HG02678 (cell line): Measurements from ENCODE around the gene SLC43A3.
A peak's percentile ranks its signal among the peaks of the same experiment; 100 is the strongest.

Source experiments
- ATAC-seq: cut with Tn5 transposase; IDR thresholded peaks from one replicate; pipeline ENCODE4 v1.9.1; 2021; ENCODE audit warnings: mild to moderate bottlenecking, moderate library complexity; ENCODE audit not compliant: unreplicated experiment

Gene SLC43A3

GRCh38 chr11:57430952-57431351, 4.0 kb upstream of the SLC43A3 start:
- ATAC-seq = no peak

DNA sequence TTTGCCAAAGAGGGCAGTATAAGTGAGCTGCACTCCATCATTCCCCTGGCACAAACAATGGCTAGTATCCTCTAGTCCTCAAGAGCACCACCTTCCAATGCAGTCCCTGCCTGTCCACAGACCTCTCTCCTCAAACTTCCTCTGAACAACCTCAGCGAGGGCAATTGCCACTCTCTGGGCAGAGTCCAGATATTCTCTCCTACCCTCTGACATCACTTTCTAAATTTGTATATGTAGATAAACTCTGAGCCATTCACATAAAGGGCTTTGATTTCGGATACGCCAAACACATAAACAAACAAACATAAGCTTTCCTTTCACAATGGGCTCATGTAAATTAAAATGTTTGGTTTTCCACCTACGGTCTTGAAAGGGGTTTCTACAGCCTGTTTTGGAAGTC, 3.0 kb upstream of the SLC43A3 start:
- no peak for ATAC-seq

- ATAC-seq = no peak
These were observed 1.7 kb upstream of the SLC43A3 start for GRCh38 chr11:57428643-57429042.

- no peak for ATAC-seq
These were observed 784 bp upstream of the SLC43A3 start for GRCh38 chr11:57427727-57428082.

- ATAC-seq = no peak
These were observed 437 bp downstream of the SLC43A3 start for GRCh38 chr11:57426439-57426928.

- ATAC-seq = no peak
These were observed 1.1 kb downstream of the SLC43A3 start for GRCh38 chr11:57425565-57426438.

GRCh38 chr11:57424792-57425564, 1.9 kb downstream of the SLC43A3 start:
- peak; percentile 89 for ATAC-seq

- no peak for ATAC-seq
These were observed 2.7 kb downstream of the SLC43A3 start for GRCh38 chr11:57424137-57424791.

- no peak for ATAC-seq
These were observed 4.3 kb downstream of the SLC43A3 start for GRCh38 chr11:57422669-57423068.

GRCh38 chr11:57421805-57422204, 5.1 kb downstream of the SLC43A3 start:
- ATAC-seq = no peak

- no peak for ATAC-seq
These were observed 5.9 kb downstream of the SLC43A3 start for GRCh38 chr11:57421066-57421465.

GRCh38 chr11:57419146-57419545, 7.8 kb downstream of the SLC43A3 start:
- ATAC-seq = no peak

DNA sequence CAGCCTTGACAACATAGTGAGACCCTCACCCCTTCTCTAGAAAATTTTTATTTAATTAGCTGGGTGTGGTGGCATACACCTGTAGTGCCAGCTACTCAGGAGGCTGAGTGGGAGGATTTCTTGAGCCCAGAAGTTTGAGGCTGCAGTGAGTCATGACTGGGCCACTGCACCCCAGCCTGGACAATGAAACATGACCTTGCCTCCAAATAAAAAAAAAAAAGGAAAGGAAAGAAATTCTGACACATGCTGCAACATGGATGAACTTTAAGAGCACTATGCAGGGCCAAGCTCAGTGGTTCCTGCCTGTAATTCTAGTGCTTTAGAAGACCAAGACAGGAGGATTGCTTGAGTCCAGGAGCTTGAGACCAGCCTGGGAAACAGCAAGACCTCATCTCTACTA, 8.8 kb downstream of the SLC43A3 start:
- ATAC-seq = no peak

DNA sequence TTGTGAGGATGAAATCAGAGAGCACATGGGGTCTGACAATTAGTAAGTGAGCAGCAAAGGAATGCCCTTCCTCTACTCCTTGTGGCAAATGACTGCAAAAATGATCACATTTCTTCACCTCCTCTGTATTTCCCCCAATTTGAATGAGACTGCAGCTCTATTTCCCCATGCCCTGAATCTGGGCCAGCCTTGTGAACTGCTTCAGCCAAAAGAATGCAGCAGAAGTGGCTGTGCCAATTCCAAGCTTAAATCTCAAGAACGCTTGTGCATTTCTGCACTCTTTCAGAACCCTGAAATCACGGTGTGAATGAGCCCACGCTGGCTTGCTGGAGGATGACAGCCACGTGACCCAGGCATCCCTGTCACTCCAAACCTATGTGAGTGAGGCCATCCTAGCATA, 9.9 kb downstream of the SLC43A3 start:
- no peak for ATAC-seq

DNA sequence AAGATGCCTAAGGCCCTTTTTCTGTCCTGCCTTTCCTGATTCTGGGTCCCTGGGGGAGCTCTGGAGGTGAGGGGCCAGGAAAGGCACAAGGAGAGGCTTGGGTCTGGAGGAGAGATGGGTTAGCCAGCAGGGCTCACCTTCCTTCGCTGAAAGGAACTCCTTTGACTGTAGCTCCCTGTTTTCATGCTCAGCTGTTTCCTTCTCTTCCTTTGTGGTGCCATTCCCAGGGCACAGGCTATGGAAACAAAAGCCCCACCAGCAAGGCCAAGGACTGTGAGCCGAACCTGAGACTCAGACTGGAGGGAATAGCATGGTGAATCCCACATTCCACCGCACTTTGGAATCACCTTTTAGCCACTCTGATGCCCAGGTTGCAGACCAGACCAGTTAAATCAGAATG, 10.5 kb downstream of the SLC43A3 start:
- ATAC-seq = no peak

- no peak for ATAC-seq
These were observed 12.2 kb downstream of the SLC43A3 start for GRCh38 chr11:57414612-57415212.

- ATAC-seq = no peak
These were observed 13.2 kb downstream of the SLC43A3 start for GRCh38 chr11:57413681-57414080.

GRCh38 chr11:57410287-57410686, 16.6 kb downstream of the SLC43A3 start:
- no peak for ATAC-seq

GRCh38 chr11:57409321-57410100, 17.4 kb downstream of the SLC43A3 start:
- no peak for ATAC-seq

DNA sequence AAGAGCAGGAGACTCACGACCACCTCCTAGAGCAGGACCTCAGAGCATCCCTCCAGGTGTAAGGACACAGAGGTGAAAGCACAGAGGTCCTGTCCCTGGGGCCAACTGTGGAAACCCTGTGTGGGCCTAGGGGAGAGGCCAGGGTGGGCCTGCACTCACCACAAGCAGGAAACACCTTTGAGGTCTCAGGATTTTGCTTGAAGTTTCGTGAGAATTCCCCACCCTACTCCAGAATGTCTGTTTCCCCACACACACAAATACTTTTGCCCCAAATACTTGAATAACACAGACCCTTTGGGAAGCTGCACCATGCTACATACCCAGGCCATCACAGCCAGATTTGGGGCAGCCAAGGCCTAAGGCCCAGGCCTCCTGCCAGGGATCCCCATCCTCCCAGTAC, 18.1 kb downstream of the SLC43A3 start:
- no peak for ATAC-seq
